GM18526 (cell line): Measurements from ENCODE around the gene GJE1.

Experiments
- POLR2A ChIP-seq: IDR thresholded peaks from 3 replicates; pipeline ENCODE4 v1.6.1; 2011; ENCODE audit not compliant: insufficient read length; ENCODE audit errors: extremely low read depth

GJE1 gene

GRCh38 chr6:142155895-142156757 is 23.4 kb downstream of the GJE1 start:
- TF ChIP-seq POLR2A, result no peak

GRCh38 chr6:142162780-142163179 is 30.1 kb downstream of the GJE1 start:
- TF ChIP-seq POLR2A, result no peak

GRCh38 chr6:142165227-142165626 is 32.5 kb downstream of the GJE1 start:
- no peak for TF ChIP-seq POLR2A

- no peak for TF ChIP-seq POLR2A
Measured at GRCh38 chr6:142167071-142167470, 34.3 kb downstream of the GJE1 start.

- TF ChIP-seq POLR2A, result no peak
Measured at GRCh38 chr6:142167486-142167885, 34.8 kb downstream of the GJE1 start.

GRCh38 chr6:142171351-142171750 is 38.6 kb downstream of the GJE1 start:
- TF ChIP-seq POLR2A, result no peak

- TF ChIP-seq POLR2A, result no peak
Measured at GRCh38 chr6:142172758-142173157, 40.0 kb downstream of the GJE1 start.

GRCh38 chr6:142173980-142174379 is 41.3 kb downstream of the GJE1 start:
- TF ChIP-seq POLR2A, result no peak

GRCh38 chr6:142174703-142175102 is 42.0 kb downstream of the GJE1 start:
- no peak for TF ChIP-seq POLR2A

- TF ChIP-seq POLR2A, result no peak
Measured at GRCh38 chr6:142178129-142178528, 45.4 kb downstream of the GJE1 start.

- no peak for TF ChIP-seq POLR2A
Measured at GRCh38 chr6:142182004-142182403, 49.3 kb downstream of the GJE1 start.

GRCh38 chr6:142183351-142183750 is 50.6 kb downstream of the GJE1 start:
- no peak for TF ChIP-seq POLR2A

- no peak for TF ChIP-seq POLR2A
Measured at GRCh38 chr6:142184307-142184706, 51.6 kb downstream of the GJE1 start.
